Astrocyte (in vitro differentiated cells and primary cell): ENCODE measurements around the gene MCOLN1. TPM values are rescaled to one million over a fixed set of nuclear protein-coding genes. Genes with fewer than 3 reads are reported as not detected.

Experiments
- DNase-seq: peaks from one replicate; pipeline ENCODE4 v3.0.0-alpha.2; 2010; ENCODE audit warnings: low read depth
- FAIRE-seq: peaks from 2 replicates; lab custom pipeline; 2011; peaks lifted over from hg19 to GRCh38; lab: Jason Lieb, UNC
- H2AFZ ChIP-seq: 2 replicates; pipeline ENCODE4 v1.6.0; 2012; ENCODE audit warnings: low read depth, low read length, inconsistent platforms
- H3K27ac ChIP-seq: 2 replicates; pipeline ENCODE4 v1.5.1; 2011; ENCODE audit warnings: low read depth, low read length, inconsistent platforms
- H3K27me3 ChIP-seq: 2 replicates; pipeline ENCODE4 v1.6.0; 2011; ENCODE audit warnings: low read length, inconsistent platforms; ENCODE audit not compliant: insufficient read depth
- H3K36me3 ChIP-seq: 2 replicates; pipeline ENCODE4 v1.5.1; 2011; ENCODE audit warnings: low read length, inconsistent platforms; ENCODE audit not compliant: insufficient read depth
- H3K4me1 ChIP-seq: 2 replicates; pipeline ENCODE4 v1.5.1; 2011; ENCODE audit warnings: low read length, inconsistent platforms; ENCODE audit not compliant: insufficient read depth
- H3K4me2 ChIP-seq: 2 replicates; pipeline ENCODE4 v1.6.0; 2012; ENCODE audit warnings: low read length, inconsistent platforms
- H3K4me3 ChIP-seq: 2 replicates; pipeline ENCODE4 v1.5.1; 2011; ENCODE audit warnings: low read depth, mild to moderate bottlenecking, low read length, inconsistent platforms; ENCODE audit not compliant: insufficient read depth
- H3K79me2 ChIP-seq: 2 replicates; pipeline ENCODE4 v1.6.0; 2012; ENCODE audit warnings: mild to moderate bottlenecking, low read length, inconsistent platforms; ENCODE audit not compliant: insufficient read depth
- H3K9ac ChIP-seq: 2 replicates; pipeline ENCODE4 v1.6.0; 2012; ENCODE audit warnings: mild to moderate bottlenecking, low read length, inconsistent platforms
- H3K9me3 ChIP-seq: 2 replicates; pipeline ENCODE4 v1.5.1; 2012; ENCODE audit warnings: low read depth, mild to moderate bottlenecking, low read length, inconsistent platforms; ENCODE audit not compliant: insufficient read depth
- H4K20me1 ChIP-seq: 2 replicates; pipeline ENCODE4 v1.6.0; 2012; ENCODE audit warnings: low read length, inconsistent platforms; ENCODE audit not compliant: insufficient read depth
- H3K27ac Mint-ChIP-seq: one replicate; pipeline ENCODE4 v1.8.0; 2021; ENCODE audit warnings: mild to moderate bottlenecking, mixed read lengths; ENCODE audit not compliant: unreplicated experiment
- H3K27me3 Mint-ChIP-seq: one replicate; pipeline ENCODE4 v1.8.0; 2021; ENCODE audit warnings: low read depth, mixed read lengths; ENCODE audit not compliant: unreplicated experiment
- H3K36me3 Mint-ChIP-seq: one replicate; pipeline ENCODE4 v1.8.0; 2021; ENCODE audit warnings: low read depth, mixed read lengths; ENCODE audit not compliant: unreplicated experiment
- H3K4me1 Mint-ChIP-seq: one replicate; pipeline ENCODE4 v1.8.0; 2021; ENCODE audit warnings: low read depth, mixed read lengths; ENCODE audit not compliant: unreplicated experiment
- H3K4me3 Mint-ChIP-seq: one replicate; pipeline ENCODE4 v1.8.0; 2021; ENCODE audit warnings: mild to moderate bottlenecking, moderate library complexity, mixed read lengths; ENCODE audit not compliant: unreplicated experiment
- H3K9me3 Mint-ChIP-seq: one replicate; pipeline ENCODE4 v1.8.0; 2021; ENCODE audit warnings: mild to moderate bottlenecking, mixed read lengths; ENCODE audit not compliant: unreplicated experiment
- EZH2 ChIP-seq: IDR thresholded peaks from 2 replicates; pipeline ENCODE4 v1.6.1; 2012; ENCODE audit warnings: mild to moderate bottlenecking, low read length, inconsistent platforms; ENCODE audit not compliant: insufficient read depth
- total RNA-seq: library from RNA; stranded (reverse); gene quantifications from 2 replicates; pipeline ENCODE4 v1.2.1, GENCODE V29; 2021
- TF ChIP-seq, protein P1 (sequence below): IDR thresholded peaks from 2 replicates; pipeline ENCODE4 v1.5.1; 2011; ENCODE audit warnings: low read depth, mild to moderate bottlenecking, inconsistent platforms, low read length, moderate library complexity; ENCODE audit not compliant: insufficient read depth

The MCOLN1 gene
- total RNA-seq, 1 donor from 2014 or later: 26.2 TPM

DNA sequence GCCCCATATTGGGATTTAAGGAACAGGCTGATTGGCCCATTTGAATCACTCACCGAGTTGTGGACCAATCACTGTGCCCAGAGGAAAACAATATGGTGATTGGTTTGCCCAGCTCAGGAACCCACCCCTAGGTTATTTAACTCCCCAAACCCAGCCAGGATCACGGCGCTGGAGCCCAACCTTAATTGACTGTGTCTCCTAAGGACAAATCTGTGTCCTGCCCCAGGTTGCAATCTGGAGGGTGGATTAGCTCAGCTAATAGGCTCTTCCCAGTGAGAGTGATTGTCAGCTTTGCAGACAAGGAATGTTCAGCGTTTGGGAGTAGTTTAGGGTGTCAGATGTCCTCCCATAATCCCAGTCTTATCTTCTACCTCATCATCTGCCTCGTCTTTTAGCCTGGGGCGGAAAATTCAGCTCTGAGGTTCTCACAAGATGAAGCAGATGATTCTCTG, 10.0 kb upstream of the MCOLN1 start:
- H3K36me3 Mint-ChIP-seq: no peaks in the 10 kb centered on the region
- Histone ChIP-seq H3K36me3 (no peaks in the 10 kb centered on the region), H3K27me3 (peaks cover 3% of the 10 kb centered on the region), H3K79me2 (peaks cover 11% of the 10 kb centered on the region), H2AFZ (no peak overlapping the region), H3K9me3 (no peaks in the 10 kb centered on the region), H3K9ac (no peak overlapping the region), H3K4me3 (no peak overlapping the region), H3K4me1 (peaks cover 17% of the 10 kb centered on the region), H3K27ac (no peak overlapping the region), H4K20me1 (no peaks in the 10 kb centered on the region), H3K4me2 (no peak overlapping the region)
- FAIRE-seq: no peak
- no peak overlapping the region for H3K27ac Mint-ChIP-seq
- H3K27me3 Mint-ChIP-seq: peaks cover 20% of the 10 kb centered on the region
- peaks cover 7% of the 10 kb centered on the region for H3K4me1 Mint-ChIP-seq
- no peak overlapping the region for H3K4me3 Mint-ChIP-seq
- no peak for TF ChIP-seq EZH2
- TF ChIP-seq, protein P1, sequence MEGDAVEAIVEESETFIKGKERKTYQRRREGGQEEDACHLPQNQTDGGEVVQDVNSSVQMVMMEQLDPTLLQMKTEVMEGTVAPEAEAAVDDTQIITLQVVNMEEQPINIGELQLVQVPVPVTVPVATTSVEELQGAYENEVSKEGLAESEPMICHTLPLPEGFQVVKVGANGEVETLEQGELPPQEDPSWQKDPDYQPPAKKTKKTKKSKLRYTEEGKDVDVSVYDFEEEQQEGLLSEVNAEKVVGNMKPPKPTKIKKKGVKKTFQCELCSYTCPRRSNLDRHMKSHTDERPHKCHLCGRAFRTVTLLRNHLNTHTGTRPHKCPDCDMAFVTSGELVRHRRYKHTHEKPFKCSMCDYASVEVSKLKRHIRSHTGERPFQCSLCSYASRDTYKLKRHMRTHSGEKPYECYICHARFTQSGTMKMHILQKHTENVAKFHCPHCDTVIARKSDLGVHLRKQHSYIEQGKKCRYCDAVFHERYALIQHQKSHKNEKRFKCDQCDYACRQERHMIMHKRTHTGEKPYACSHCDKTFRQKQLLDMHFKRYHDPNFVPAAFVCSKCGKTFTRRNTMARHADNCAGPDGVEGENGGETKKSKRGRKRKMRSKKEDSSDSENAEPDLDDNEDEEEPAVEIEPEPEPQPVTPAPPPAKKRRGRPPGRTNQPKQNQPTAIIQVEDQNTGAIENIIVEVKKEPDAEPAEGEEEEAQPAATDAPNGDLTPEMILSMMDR: no peak
- peaks cover 1% of the 10 kb centered on the region for H3K9me3 Mint-ChIP-seq
- DNase-seq: no peak

DNA sequence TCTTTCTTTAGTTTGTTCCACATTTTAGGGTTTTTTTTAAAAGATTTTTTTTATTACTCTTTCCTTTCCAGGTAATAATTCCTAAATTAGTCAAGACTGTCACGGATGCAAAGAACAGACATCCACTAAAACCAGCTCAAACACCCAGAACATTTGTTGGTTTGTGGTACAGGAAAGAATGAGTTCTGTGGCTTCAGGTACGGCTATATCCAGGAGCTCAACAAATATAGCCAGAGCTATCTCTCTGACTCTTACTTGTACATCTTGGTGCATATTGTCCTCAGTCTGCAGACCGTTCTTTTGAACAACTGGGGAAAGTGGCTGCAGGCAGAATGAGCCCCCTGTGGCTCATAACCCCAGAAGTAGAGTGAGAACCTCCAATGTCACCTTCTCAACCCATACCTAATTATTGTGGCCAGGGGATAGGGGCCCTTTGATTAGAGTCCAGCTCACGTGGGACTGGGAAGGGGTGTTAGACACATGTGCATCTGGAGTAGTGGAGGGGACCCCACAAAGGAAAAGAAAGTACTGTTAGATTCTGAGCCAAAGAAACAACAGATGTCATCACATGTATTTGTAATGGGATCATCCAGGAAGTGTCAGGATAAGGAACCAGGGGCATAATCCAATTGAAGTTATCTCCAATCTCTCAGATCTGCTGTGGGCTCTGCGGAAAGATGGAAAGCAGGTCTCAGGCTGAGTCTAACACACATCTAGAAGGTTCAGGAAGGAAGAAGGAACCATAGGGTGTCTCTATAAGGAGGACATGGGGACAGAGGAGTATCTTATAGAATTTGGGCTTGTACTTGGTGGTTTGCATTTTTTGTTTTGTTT, 8.4 kb upstream of the MCOLN1 start:
- Mint-ChIP-seq H3K27ac (no peak overlapping the region), H3K36me3 (no peaks in the 10 kb centered on the region), H3K4me1 (peaks cover 7% of the 10 kb centered on the region), H3K9me3 (no peaks in the 10 kb centered on the region), H3K4me3 (peak overlapping the region; percentile 20), H3K27me3 (peaks cover 19% of the 10 kb centered on the region)
- Histone ChIP-seq H3K27me3 (peaks cover 3% of the 10 kb centered on the region), H3K4me1 (peaks cover 17% of the 10 kb centered on the region), H2AFZ (no peak overlapping the region), H3K9ac (no peak overlapping the region), H3K4me2 (no peak overlapping the region), H3K9me3 (no peaks in the 10 kb centered on the region), H3K36me3 (no peaks in the 10 kb centered on the region), H3K27ac (no peak overlapping the region), H3K4me3 (no peak overlapping the region), H4K20me1 (no peaks in the 10 kb centered on the region), H3K79me2 (peaks cover 13% of the 10 kb centered on the region)
- TF ChIP-seq, protein P1: no peak
- no peak for TF ChIP-seq EZH2
- no peak for FAIRE-seq
- DNase-seq: no peak
